SK-N-SH treated with all-trans-retinoic acid at 6 μM for 48 hours (cell line): ENCODE data around the gene ST6GALNAC3.

Experiments
- ARNTL ChIP-seq: fragments of 450-650 bp; formaldehyde crosslinking; IDR thresholded peaks from 2 replicates; pipeline ENCODE4 v1.5.0; 2020; ENCODE audit warnings: low read depth, mild to moderate bottlenecking, moderate library complexity, borderline replicate concordance
- BACH2 ChIP-seq: fragments of 250-450 bp; sonication (Bioruptor Pico); IDR thresholded peaks from 2 replicates; pipeline ENCODE4 v1.9.0; 2021; ENCODE audit warnings: mild to moderate bottlenecking, borderline replicate concordance
- ISL1 ChIP-seq: fragments of 250-450 bp; sonication (Bioruptor Pico); IDR thresholded peaks from 2 replicates; pipeline ENCODE4 v2.1.2; 2022; ENCODE audit warnings: mild to moderate bottlenecking, moderate library complexity
- PPARA ChIP-seq: fragments of 250-450 bp; sonication (Bioruptor Pico); IDR thresholded peaks from 2 replicates; pipeline ENCODE4 v1.5.0; 2020; ENCODE audit warnings: mild to moderate bottlenecking, borderline replicate concordance
- RARB ChIP-seq: fragments of 250-450 bp; sonication (Bioruptor Pico); IDR thresholded peaks from 2 replicates; pipeline ENCODE4 v1.8.0; 2021; ENCODE audit warnings: mild to moderate bottlenecking, moderate library complexity
- TOX ChIP-seq: fragments of 250-450 bp; sonication (Bioruptor Pico); IDR thresholded peaks from 2 replicates; pipeline ENCODE4 v1.8.0; 2021; ENCODE audit warnings: mild to moderate bottlenecking, moderate library complexity, borderline replicate concordance
- ZC3H10 ChIP-seq: fragments of 250-450 bp; sonication (Bioruptor Pico); IDR thresholded peaks from 2 replicates; pipeline ENCODE4 v1.5.1; 2021; ENCODE audit warnings: mild to moderate bottlenecking, moderate library complexity
- ZFP3 ChIP-seq: fragments of 250-450 bp; sonication (Bioruptor Pico); IDR thresholded peaks from 2 replicates; pipeline ENCODE4 v1.5.0; 2020; ENCODE audit warnings: mild to moderate bottlenecking, moderate library complexity
- ZFP30 ChIP-seq: fragments of 450-650 bp; formaldehyde crosslinking; IDR thresholded peaks from 2 replicates; pipeline ENCODE4 v1.5.0; 2022; ENCODE audit warnings: mild to moderate bottlenecking, moderate library complexity
- ZNF565 ChIP-seq: fragments of 450-650 bp; formaldehyde crosslinking; conservative IDR thresholded peaks from 2 replicates; pipeline ENCODE4 v1.5.0; 2020; ENCODE audit warnings: low read depth, mild to moderate bottlenecking, moderate library complexity
- ZNF70 ChIP-seq: fragments of 450-650 bp; formaldehyde crosslinking; IDR thresholded peaks from 2 replicates; pipeline ENCODE4 v1.5.0; 2020; ENCODE audit warnings: mild to moderate bottlenecking, moderate library complexity
- TF ChIP-seq, protein P1 (sequence below): fragments of 250-450 bp; sonication (Bioruptor Pico); IDR thresholded peaks from 2 replicates; pipeline ENCODE4 v1.8.0; 2020; ENCODE audit warnings: mild to moderate bottlenecking, moderate library complexity, borderline replicate concordance
- TF ChIP-seq, protein P2 (sequence below): fragments of 250-450 bp; sonication (Bioruptor Pico); IDR thresholded peaks from 2 replicates; pipeline ENCODE4 v1.5.1; 2020; ENCODE audit warnings: low read depth, mild to moderate bottlenecking, moderate library complexity
- TF ChIP-seq, protein P3 (sequence below): fragments of 250-450 bp; sonication (Bioruptor Pico); IDR thresholded peaks from 2 replicates; pipeline ENCODE4 v1.5.0; 2020; ENCODE audit warnings: mild to moderate bottlenecking, moderate library complexity

DNA sequence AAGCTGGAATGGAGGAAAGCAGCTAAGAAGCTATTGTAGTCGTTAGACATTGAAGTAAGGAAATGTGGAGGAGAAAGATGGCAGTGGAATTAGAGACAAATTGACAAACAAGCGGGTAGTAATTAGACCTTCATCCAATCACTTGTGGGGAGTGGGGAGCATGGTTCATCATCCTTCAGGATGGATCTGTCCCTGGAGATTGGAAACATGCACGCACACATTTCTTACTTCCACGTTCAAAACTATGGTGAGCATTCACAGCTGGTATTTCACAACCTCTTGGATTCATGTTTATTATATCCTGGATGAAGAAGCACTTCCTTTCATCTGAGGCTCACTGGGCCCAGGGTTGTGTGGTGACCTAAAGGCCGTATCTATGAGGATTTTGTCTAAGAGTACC is 188.1 kb downstream of the ST6GALNAC3 start:
- TF ChIP-seq ARNTL (CRISPR knock-in tag) (no peak), ZNF70 (CRISPR knock-in tag) (no peak), ZFP30 (CRISPR knock-in tag) (no peak), ZFP3 (CRISPR knock-in tag) (no peak), ZC3H10 (CRISPR knock-in tag) (no peak), ISL1 (no peak), TOX (CRISPR knock-in tag) (no peak), RARB (no peak), BACH2 (CRISPR knock-in tag) (no peak), ZNF565 (no peak), PPARA (CRISPR knock-in tag) (no peak)
- TF ChIP-seq, protein P1, sequence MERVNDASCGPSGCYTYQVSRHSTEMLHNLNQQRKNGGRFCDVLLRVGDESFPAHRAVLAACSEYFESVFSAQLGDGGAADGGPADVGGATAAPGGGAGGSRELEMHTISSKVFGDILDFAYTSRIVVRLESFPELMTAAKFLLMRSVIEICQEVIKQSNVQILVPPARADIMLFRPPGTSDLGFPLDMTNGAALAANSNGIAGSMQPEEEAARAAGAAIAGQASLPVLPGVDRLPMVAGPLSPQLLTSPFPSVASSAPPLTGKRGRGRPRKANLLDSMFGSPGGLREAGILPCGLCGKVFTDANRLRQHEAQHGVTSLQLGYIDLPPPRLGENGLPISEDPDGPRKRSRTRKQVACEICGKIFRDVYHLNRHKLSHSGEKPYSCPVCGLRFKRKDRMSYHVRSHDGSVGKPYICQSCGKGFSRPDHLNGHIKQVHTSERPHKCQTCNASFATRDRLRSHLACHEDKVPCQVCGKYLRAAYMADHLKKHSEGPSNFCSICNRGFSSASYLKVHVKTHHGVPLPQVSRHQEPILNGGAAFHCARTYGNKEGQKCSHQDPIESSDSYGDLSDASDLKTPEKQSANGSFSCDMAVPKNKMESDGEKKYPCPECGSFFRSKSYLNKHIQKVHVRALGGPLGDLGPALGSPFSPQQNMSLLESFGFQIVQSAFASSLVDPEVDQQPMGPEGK (CRISPR knock-in tag): no peak
- TF ChIP-seq, protein P2, sequence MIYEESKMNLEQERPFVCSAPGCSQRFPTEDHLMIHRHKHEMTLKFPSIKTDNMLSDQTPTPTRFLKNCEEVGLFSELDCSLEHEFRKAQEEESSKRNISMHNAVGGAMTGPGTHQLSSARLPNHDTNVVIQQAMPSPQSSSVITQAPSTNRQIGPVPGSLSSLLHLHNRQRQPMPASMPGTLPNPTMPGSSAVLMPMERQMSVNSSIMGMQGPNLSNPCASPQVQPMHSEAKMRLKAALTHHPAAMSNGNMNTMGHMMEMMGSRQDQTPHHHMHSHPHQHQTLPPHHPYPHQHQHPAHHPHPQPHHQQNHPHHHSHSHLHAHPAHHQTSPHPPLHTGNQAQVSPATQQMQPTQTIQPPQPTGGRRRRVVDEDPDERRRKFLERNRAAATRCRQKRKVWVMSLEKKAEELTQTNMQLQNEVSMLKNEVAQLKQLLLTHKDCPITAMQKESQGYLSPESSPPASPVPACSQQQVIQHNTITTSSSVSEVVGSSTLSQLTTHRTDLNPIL (CRISPR knock-in tag): no peak
- TF ChIP-seq, protein P3, sequence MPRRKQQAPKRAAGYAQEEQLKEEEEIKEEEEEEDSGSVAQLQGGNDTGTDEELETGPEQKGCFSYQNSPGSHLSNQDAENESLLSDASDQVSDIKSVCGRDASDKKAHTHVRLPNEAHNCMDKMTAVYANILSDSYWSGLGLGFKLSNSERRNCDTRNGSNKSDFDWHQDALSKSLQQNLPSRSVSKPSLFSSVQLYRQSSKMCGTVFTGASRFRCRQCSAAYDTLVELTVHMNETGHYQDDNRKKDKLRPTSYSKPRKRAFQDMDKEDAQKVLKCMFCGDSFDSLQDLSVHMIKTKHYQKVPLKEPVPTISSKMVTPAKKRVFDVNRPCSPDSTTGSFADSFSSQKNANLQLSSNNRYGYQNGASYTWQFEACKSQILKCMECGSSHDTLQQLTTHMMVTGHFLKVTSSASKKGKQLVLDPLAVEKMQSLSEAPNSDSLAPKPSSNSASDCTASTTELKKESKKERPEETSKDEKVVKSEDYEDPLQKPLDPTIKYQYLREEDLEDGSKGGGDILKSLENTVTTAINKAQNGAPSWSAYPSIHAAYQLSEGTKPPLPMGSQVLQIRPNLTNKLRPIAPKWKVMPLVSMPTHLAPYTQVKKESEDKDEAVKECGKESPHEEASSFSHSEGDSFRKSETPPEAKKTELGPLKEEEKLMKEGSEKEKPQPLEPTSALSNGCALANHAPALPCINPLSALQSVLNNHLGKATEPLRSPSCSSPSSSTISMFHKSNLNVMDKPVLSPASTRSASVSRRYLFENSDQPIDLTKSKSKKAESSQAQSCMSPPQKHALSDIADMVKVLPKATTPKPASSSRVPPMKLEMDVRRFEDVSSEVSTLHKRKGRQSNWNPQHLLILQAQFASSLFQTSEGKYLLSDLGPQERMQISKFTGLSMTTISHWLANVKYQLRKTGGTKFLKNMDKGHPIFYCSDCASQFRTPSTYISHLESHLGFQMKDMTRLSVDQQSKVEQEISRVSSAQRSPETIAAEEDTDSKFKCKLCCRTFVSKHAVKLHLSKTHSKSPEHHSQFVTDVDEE (CRISPR knock-in tag): no peak
